LNCaP clone FGC (cell line): Measurements from ENCODE around the gene SLC51A.
"Not testable (repeated sequence)": the region's sequence is repeated elsewhere in the genome, so short reads cannot be mapped to it uniquely, and the experiment has no call there.

Source experiments
- DNase-seq: peaks from one replicate; pipeline ENCODE4 v3.0.0-alpha.2; 2011; ENCODE audit warnings: low read depth
- H3K4me3 ChIP-seq: 2 replicates; pipeline ENCODE4 v1.5.1; 2011; ENCODE audit warnings: mild to moderate bottlenecking, low read depth, low read length, control low read depth
- TF ChIP-seq, protein P1 (sequence below): IDR thresholded peaks from 2 replicates; pipeline ENCODE4 v1.5.1; 2012; ENCODE audit warnings: mild to moderate bottlenecking; ENCODE audit not compliant: control insufficient read depth, insufficient read depth; ENCODE audit errors: extremely low read depth

SLC51A gene

DNA sequence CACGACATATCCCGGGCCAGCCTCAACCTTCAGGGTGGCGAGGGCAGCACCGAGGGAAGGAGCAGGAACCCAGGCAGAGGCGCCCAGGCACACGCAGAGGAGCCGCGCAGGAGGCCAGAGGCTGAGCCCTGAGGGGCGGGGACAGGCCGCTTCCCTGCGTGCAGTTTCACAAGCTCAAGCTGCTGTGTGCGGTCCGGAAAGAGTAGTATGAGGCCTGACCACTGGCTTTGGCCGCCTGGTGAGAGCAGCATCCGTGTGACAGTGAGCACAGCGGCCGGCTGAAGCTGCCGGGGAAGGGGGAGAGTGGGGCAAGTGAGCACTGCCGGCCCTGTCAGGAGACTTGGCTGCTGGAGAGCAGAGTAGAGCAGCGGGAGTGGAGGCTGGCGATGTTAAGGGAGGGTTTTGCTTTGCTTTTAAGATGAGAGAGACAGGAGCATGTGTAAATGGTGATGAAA is 13.8 kb upstream of the SLC51A start:
- H3K4me3 ChIP-seq, result no peak overlapping the region
- TF ChIP-seq, protein P1, sequence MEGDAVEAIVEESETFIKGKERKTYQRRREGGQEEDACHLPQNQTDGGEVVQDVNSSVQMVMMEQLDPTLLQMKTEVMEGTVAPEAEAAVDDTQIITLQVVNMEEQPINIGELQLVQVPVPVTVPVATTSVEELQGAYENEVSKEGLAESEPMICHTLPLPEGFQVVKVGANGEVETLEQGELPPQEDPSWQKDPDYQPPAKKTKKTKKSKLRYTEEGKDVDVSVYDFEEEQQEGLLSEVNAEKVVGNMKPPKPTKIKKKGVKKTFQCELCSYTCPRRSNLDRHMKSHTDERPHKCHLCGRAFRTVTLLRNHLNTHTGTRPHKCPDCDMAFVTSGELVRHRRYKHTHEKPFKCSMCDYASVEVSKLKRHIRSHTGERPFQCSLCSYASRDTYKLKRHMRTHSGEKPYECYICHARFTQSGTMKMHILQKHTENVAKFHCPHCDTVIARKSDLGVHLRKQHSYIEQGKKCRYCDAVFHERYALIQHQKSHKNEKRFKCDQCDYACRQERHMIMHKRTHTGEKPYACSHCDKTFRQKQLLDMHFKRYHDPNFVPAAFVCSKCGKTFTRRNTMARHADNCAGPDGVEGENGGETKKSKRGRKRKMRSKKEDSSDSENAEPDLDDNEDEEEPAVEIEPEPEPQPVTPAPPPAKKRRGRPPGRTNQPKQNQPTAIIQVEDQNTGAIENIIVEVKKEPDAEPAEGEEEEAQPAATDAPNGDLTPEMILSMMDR, result no peak
- DNase-seq, result no peak

DNA sequence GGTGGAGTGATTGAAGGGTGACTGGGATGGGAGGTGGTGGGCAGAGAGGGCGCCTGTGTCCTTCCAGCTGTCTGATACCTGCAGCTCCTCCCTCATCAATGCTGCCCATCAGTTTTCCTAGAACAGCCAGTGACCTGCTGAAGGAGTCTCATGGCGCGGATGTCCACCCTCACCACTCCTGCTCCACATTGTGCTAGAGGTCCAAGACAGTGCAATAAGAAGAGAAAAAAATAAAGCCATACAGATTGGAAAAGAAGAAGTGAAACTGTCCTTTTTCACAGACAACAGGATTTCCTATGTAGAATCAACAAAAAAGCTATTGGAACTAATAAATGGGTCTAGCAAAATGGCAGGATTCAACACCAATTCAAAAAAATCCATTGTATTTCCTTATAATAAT is 12.5 kb upstream of the SLC51A start:
- H3K4me3 ChIP-seq, result no peak overlapping the region
- no peak for DNase-seq
- TF ChIP-seq, protein P1, result no peak

DNA sequence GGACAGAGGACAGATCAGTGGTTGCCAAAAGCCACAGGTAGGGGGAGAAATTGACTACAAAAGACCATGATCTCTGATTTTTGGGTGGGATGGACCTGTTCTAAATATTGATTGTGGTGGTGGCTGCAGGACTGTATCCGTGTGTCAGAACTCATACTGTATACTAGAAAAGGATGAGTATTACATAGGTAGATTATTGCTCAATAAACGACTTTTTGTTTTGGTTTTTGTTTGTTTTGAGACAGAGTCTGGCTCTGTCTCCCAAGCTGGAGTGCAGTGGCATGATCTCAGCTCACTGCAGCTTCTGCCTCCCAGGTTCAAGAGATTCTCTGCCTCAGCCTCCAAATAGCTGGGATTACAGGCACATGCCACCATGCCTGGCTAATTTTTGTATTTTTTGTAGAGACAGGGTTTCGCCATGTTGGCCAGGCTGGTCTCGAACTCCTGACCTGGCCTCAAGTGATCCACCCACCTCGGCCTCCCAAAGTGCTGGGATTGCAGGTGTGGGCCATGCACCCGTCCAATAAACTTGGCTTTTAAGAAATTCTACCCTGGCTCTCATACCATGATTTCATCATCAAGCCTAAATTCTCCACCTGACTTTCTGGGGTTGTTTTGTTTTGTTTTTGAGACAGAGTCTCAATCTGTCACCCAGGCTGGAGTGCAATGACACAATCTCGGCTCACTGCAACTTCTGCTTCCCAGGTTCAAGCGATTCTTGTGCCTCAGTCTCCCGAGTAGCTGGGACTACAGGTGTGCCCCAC is 10.7 kb upstream of the SLC51A start:
- not testable (repeated sequence) for H3K4me3 ChIP-seq, DNase-seq

DNA sequence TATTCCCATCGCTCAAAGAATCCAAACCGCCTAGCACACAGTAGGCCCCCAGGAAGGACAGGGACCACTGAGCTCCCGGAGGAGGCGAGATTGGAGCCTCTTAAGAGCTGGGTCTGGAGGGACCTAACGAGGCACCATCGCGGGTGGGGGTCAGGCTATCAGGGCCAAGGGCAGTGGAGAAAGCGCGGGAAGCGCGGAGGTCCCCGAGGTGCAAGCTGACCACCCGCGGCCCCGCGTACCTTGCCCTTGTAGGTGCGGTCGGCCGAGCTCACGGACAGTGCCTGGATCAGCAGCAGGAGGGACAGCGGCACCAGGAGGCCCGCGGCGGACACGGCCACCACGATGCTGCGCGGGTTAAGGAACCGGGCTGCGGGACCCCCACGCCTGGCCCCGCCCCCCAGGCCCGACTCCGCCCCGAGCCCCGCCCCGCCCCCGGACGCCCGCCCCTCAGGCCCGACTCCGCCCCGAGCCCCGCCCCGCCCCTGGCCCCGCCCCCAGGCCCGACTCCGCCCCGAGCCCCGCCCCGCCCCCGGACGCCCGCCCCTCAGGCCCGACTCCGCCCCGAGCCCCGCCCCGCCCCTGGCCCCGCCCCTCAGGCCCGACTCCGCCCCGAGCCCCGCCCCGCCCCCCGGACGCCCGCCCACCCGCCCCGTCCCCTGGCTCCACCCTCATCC is 9.0 kb upstream of the SLC51A start:
- DNase-seq, result no peak
- peak overlapping the region; percentile 34 for H3K4me3 ChIP-seq
- TF ChIP-seq, protein P1, result no peak

DNA sequence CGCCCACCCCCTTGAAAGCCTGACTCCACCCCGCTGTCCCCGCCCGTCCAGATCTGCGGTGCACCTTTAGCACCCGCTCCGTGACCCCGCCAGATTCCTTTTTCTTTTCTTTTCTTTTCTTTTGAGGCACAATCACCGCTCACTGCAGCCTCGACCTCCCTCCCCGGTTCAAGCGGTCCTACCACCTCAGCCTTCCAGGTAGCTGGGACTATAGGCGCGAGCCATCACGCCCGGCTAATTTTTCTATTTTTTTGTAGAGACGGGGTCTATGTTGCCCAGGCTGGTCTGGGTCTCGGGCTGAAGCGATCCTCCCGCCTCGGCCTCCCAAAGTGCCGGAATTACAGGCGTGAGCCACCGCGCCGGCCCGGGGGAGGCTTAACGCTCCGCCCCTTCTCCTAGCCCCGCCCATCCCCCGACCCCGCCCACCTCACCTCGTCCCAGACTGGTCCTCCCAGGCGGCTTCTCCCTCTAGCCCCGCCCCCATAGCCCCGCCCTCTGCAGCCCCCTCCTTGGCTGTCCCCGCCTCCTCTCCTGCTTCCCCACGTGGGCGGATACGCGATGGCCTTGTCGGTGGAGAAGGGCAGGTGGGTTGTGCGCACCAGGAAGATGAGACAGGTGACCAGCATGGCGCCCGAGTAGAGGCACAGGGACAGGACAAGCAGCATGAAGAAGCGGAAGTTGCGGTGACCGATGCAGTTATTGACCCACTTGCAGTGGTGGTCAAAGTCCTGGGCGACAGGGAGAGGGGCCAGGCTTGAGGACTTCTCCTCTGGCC is 8.3 kb upstream of the SLC51A start:
- TF ChIP-seq, protein P1, result no peak
- DNase-seq, result no peak
- H3K4me3 ChIP-seq, result peak overlapping the region; percentile 13; the same call in 1 of the 2 replicates

DNA sequence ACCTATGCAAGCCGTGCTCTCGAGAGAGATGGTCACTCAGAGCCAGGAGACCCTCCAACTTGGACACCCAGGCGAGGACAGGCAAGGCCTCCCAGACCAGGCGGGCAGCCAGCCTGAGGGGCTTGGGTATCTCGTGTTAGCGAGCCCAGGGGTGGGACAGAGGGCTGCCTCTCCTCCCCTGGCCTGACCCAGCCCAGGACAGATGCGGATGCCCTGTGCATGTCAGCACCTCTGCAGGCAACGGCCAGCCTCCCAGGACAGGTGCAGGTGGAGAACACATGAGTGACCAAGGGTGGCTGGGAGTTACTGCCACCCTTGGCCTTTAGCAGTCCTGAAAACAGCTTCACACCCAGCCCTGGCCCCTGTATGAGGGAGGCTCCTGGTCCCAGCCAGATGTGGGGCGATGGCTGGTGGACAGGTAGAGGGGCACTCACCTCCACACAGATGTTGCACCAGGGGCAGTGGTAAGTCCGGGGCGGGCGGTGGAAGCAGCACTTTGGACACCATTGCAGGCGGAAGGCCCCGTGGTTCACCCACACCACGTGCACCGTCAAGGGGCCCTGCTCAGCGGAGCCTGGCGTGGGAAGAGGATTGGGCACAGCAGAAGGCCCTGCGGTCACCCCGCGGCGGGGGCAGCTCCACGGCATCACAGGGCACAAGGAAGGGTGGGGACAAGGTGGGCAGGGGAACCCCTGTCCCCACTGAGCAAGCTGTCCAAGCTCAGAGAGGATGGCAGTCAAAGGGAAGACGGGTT is 7.2 kb upstream of the SLC51A start:
- no peak overlapping the region for H3K4me3 ChIP-seq
- TF ChIP-seq, protein P1, result no peak
- DNase-seq, result no peak

DNA sequence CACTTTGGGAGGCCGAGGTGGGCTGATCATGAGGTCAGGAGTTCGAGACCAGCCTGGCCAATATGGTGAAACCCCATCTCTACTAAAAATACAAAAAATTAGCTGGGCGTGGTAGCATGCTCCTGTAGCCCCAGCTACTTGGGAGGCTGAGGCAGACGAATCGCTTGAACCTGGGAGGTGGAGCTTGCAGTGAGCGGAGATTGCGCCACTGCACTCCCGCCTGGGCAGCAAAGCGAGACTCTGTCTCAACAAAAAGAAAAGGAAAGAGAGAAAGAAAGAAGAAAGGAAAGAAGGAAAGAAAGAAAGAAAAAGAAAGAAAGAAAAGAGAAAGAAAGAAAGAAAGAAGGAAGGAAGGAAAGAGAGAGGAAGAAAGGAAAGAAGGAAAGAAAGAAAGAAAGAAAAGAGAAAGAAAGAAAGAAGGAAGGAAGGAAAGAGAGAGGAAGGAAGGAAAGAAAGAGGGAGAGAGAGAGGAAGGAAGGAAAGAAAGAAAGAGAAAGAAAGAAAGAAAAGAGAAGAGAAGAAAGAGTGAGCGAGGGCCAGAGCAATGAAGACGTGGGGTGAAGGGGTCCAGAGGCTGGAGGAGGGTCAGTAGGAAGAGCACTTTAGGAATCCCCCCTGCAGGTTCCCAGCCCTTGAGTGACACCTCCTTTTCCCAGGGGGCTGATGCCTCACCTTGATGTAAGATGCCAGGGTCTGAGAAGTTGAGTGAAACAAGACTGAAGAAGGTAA is 6.2 kb upstream of the SLC51A start:
- DNase-seq, H3K4me3 ChIP-seq: not testable (repeated sequence)
